Measurements from ENCODE around the gene CRYGN.
A peak's percentile ranks its signal among the peaks of the same experiment; 100 is the strongest.

DNA sequence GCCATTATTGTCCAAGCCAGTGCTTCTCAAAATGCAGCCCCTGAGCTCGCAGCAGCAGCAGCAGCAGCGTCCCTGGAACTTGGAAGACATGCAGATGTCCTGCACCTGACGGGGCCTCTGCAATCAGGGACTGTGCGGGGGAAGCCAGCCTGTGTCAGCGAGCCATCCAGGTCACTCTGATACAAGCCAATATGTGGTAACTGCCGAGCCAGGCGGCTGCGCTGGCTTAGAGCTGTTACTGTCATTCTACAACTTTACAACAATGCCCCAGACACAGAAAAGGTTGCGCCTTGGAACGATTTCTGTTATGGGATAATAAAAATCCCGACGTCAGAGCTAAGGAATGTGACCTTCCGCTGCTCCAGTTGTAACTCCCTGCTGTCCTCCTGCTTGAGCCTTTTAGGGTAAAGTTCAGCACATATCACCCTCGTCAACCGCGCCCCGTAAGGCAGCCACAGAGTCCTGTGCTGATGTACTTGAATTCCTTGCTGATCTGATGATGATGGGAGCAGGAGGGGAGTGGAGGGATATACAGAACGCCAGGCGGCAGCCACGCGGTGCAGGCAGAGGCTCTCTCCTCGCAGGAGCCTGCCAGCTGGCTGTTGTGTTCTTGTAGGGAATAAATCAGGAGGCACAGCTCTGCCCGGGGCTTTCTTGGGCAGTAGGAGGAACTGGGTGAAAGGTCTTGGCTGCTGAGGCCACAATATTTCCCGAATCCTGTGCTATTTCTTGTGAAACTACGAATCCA, 20.0 kb upstream of the CRYGN start:
- peak; percentile 28 to 66 (median 54) for TF ChIP-seq POLR2AphosphoS5 (IDR thresholded peaks at IDR 0.05)
- TF ChIP-seq, protein P1, sequence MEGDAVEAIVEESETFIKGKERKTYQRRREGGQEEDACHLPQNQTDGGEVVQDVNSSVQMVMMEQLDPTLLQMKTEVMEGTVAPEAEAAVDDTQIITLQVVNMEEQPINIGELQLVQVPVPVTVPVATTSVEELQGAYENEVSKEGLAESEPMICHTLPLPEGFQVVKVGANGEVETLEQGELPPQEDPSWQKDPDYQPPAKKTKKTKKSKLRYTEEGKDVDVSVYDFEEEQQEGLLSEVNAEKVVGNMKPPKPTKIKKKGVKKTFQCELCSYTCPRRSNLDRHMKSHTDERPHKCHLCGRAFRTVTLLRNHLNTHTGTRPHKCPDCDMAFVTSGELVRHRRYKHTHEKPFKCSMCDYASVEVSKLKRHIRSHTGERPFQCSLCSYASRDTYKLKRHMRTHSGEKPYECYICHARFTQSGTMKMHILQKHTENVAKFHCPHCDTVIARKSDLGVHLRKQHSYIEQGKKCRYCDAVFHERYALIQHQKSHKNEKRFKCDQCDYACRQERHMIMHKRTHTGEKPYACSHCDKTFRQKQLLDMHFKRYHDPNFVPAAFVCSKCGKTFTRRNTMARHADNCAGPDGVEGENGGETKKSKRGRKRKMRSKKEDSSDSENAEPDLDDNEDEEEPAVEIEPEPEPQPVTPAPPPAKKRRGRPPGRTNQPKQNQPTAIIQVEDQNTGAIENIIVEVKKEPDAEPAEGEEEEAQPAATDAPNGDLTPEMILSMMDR (IDR thresholded peaks at IDR 0.05), result peak in 1 of 2 donors; percentile 12
- TF ChIP-seq EP300 (IDR thresholded peaks at IDR 0.05), result peak; percentile 98
